Fibroblast of the aortic adventitia (primary cell): ENCODE results near the gene CHST3. TPM values are rescaled to one million over a fixed set of nuclear protein-coding genes. Genes with fewer than 3 reads are reported as not detected.

ENCODE experiments used
- DNase-seq: peaks from one replicate; pipeline ENCODE4 v3.0.0-alpha.2; 2010; ENCODE audit warnings: low read depth
- H3K4me3 ChIP-seq: 2 replicates; pipeline ENCODE4 v1.5.1; 2011; ENCODE audit warnings: low read depth, mild to moderate bottlenecking, control low read depth, low read length, moderate library complexity
- total RNA-seq: library from RNA; depleted of rRNA; stranded (reverse); fragments of >200 nt; gene quantifications from 2 replicates; pipeline ENCODE4 v1.2.3, GENCODE V29; 2012; ENCODE audit warnings: low replicate concordance
- TF ChIP-seq, protein P1 (sequence below): IDR thresholded peaks from 2 replicates; pipeline ENCODE4 v1.5.1; 2011; ENCODE audit warnings: mild to moderate bottlenecking, low read length, control low read depth, inconsistent platforms; ENCODE audit not compliant: insufficient read depth

Gene CHST3
- total RNA-seq, 1 donor = 19.3 TPM

DNA sequence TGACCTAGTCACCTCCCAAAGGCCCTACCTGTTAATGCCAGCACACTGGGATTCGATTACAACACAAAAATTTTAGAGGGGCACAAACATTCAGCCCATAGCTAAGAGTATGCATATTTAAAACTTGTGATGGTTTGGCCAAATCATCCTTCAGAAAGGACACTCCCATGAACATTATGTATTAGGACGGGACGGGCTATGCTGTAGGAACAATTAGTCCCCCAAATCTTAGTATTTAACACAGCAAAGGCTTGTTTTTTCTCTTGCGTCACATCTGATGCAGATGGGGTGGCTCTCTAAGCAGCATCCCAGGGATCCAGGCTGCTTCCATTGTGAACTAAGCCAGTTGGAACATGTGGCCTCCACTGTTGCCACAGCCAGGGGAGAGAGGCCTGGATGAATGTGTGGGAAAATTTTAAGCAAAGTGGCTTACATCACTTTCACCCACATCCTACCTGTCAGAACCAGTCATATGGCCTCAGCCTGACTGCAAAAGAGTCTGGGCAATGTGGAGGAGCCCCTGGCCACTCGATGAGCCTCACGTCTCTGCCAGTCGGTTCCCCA, 26.6 kb downstream of the CHST3 start:
- no peak overlapping the region for H3K4me3 ChIP-seq
- DNase-seq = no peak
- TF ChIP-seq, protein P1, sequence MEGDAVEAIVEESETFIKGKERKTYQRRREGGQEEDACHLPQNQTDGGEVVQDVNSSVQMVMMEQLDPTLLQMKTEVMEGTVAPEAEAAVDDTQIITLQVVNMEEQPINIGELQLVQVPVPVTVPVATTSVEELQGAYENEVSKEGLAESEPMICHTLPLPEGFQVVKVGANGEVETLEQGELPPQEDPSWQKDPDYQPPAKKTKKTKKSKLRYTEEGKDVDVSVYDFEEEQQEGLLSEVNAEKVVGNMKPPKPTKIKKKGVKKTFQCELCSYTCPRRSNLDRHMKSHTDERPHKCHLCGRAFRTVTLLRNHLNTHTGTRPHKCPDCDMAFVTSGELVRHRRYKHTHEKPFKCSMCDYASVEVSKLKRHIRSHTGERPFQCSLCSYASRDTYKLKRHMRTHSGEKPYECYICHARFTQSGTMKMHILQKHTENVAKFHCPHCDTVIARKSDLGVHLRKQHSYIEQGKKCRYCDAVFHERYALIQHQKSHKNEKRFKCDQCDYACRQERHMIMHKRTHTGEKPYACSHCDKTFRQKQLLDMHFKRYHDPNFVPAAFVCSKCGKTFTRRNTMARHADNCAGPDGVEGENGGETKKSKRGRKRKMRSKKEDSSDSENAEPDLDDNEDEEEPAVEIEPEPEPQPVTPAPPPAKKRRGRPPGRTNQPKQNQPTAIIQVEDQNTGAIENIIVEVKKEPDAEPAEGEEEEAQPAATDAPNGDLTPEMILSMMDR = no peak

- no peak overlapping the region for H3K4me3 ChIP-seq
- TF ChIP-seq, protein P1 = no peak
- DNase-seq = no peak
Observed at GRCh38 chr10:71995449-71995848, 31.3 kb downstream of the CHST3 start.

DNA sequence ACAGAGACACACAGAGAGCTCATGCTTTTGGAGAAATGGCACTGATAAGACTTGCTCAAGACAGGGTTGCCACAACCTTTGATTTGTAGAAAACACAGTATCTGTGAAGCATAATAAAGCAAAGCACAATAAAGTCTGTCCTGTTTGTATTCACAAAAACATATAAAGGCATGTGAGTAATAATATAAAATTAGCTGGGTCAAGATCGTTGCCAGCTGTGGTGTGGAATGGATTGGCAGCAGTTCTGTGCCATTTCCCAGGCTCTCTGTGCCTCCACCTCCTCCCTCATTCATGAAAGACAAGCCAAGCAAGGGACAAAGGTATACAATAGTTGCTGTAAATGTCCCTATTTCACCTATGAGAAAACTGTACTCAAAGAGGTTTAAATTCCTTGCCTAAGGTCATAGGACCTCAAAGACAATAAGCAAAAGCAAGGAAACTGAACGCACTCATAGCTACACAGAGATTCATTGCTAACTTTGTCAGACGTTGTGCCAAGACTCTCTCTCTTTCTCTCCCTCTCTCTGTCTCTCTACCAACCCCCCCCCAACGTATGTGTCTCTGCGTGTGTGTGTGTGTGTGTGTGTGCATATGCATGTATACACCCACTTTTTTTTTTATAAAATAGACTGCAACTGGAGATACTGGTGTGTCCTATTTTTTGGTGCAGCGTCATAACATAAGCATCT, 31.8 kb downstream of the CHST3 start:
- TF ChIP-seq, protein P1 = no peak
- peak; percentile 37 for DNase-seq
- H3K4me3 ChIP-seq = no peak overlapping the region

DNA sequence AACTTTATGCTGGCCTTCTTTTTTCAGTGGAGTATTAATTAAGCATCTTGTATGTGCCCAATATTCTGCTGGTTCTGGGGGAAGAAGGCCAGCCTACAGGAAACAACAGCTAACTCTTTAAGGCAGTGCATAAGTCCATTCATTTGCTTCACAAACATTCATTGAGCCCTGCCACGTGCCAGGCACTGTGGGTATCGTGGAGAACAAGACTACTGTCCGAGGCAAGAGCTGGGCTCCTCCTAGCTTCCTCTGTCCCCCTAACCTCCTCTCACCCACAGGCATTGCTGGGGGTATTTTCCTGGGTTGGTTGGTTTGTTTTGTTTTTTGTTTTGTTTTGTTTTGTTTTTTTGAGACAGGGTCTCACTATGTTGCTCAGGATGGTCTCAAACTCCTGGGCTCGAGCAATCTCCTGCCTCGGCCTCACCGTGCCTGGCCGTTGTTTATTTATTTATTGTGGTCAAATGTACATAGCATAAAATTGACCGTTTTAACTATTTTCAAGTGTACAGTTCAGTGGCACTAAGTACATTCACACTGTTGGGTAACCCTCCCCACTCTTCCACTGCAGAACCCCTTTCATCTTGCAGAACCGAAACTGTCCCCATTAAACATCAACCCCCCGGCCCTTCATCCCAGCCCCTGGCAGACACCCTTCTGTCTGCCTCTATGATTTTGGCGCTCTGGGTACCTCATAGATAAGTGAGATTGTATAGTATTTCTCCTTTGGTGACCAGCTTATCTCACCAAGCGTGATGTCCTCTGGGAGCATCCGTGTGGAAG, 32.6 kb downstream of the CHST3 start:
- TF ChIP-seq, protein P1 = no peak
- no peak overlapping the region for H3K4me3 ChIP-seq
- DNase-seq = no peak

DNA sequence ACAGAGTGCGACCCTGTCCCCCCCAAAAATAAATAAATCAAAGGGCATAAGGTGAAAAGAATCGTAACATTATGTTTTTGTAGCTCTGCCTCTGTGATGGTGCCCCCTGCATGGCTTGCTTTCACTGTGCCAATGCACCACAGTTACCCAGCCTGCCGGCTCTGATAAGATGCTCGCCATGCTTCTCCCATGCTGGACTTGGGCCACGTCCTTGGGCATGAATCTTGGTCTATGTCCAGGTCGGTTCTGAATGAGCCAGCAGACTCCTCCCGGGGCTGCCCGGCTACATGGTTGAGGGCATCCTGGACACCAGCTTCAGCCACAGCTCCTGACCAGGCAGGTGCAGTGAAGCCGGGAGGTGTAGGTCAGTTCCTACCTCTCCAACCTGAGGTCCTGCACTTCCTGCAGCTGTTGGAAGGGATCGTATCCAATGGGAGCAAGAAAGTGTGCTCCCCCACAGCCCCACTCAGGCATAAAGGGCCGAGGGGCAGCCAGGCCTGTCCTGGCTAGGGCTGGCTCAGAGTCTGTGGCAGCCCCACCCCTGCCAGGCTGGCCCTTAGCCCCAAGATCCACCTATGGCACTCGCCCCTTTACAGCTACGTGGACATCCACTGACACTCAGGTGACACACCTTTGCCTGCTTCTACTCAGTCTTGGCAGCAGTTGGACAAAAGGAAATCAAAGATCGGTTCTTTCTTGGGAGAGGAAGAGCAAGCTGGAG, 34.1 kb downstream of the CHST3 start:
- DNase-seq = no peak
- no peak overlapping the region for H3K4me3 ChIP-seq
- TF ChIP-seq, protein P1 = no peak

GRCh38 chr10:71998840-71999194, 34.6 kb downstream of the CHST3 start:
- DNase-seq = peak; percentile 71
- TF ChIP-seq, protein P1 = no peak
- H3K4me3 ChIP-seq = no peak overlapping the region
